Central memory CD4-positive, alpha-beta T cell (primary cell): Measurements from ENCODE around the gene PWP1.

Experiments
- DNase-seq: peaks from one replicate; pipeline ENCODE4 v3.0.0; 2022

Gene PWP1

DNA sequence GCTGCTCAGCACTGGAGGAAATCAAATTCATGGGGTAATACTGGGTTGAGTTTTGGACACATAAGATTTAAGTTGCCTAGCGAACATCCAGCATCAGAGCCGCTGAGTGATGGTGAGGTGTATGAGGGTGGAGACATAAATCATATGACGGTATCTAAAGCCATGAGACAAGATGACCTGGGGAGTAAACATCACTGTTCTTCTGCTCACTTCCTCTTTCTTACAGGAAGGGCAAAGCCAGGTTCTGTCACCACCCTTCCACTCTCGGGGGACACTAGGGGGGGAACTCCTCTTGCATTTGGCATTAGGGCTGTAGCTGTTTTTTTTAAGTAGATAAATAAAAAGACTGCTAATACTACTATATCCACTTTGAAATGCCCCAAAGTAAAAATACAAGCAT, 51.3 kb downstream of the PWP1 start:
- DNase-seq = no peak

DNA sequence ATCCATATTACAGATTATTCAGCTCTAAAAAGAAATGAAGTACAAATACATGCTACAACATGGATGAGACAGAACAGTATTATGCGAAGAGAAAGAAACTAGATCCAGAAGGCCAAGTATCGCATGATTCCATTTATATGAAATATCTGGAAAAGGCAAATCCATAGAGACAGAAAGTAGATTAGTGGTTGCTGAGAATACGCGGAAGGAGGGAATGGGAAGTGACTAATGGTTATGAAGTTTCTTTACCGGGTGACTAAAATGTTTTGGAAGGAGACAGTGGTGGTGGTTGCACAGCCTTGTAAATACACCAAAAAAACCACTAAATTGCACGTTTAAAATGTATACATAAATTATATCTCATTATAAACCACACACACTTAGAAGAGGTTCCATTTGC, 62.9 kb downstream of the PWP1 start:
- no peak for DNase-seq

DNA sequence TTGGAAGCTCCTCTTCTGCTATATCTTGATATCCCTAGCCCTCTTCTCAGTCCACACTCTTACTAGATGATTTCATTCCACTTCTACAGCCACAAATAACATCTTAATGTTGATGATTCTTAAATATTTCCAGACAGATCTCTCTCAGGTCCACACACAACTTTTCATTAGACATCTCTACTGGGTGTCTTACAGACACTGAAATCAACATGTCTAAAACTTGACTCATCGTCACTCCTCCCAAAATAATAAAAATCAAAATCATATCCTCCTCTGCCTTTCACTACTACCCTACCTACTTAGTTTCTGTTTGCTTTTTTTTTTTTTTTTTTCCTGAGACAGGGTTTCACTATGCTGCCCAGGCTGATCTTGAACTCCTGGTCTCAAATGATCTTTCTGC, 63.5 kb downstream of the PWP1 start:
- DNase-seq = no peak

DNA sequence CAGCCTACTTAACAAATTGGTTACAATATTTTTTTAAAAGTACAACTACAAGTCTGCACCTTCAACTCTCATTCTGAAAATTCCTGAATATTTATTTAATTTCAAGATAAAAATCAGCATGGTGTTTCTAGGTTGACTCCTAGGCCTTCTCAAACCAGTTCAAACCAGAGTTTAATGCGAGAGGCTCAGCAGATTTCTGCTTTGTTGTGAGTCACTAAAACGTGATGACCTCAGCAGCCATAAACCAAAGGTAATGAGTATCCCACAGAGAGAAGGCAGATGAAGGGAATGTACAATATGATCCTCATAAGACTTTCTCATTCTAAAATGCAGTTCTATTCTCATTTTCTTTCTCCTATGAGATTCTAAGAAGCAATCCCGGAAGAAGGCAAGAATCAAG, 73.8 kb downstream of the PWP1 start:
- DNase-seq = no peak

DNA sequence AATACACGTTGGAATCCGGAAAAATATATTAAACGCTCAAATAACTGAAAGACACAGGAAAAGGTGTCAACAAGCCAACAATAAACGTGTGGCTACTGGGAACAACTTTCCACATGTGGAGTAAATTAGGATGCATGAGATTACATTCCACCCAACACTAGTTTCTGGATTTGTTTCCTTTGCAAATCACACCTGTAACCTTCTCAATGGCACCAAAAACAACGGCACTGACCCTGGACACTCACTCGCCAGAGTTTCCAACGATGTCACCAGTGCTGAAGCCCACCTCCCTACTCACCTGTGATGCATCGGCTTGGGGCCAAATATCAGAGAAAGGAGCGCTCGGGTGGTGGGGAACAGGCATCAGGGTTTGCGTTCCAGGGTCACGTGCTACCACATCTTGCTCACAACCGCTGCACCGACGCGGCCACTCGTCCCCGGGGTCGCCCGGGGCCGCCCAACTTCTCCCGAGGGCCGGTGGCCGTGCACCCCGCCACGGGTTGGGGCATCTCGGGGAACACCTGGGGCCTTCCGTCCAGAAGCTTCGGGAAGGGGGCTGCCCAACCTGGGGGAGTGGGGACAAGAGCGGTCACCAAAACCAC, 74.7 kb downstream of the PWP1 start:
- peak; percentile 17 for DNase-seq

DNA sequence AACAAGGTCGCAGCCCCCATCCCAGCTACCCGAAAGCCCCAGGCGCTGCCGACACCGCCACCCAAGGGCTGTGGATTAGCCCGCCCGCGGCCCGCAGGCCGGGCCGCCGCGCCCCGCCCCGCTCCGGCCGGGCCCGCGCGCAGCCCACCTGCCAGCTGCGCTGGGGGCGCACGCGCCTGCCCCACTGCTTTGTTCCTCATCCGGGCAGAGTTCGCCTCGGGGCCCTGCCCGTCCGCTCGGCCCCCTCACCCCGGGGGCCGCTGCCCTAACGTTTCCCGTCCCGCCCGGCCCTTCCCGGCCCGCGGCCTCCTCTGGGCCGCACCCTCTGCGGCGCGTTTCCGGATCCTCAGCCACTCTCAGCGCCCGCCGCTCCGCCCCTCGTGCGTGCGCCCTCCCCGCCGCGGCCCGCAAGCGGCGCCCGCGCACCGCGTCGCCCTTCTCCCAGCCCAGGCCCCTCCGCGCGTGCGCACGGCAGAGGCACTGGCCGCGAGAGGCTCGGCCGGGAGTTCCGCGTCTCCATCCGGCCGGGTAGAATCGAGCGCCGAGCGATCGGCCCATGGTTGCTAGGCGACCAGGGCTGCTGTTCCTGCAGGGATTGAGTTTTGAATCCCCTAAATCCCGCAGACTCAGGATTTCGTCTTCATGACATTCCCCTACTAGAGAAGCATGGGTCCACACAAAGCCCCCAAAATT, 75.4 kb downstream of the PWP1 start, which contains the start of gene PRDM4:
TSS of gene PRDM4 (minus strand) at position 329 of the 693 bp plus-strand sequence. CDS start 622 bp downstream, outside the sequence.
- DNase-seq = peak; percentile 92

DNA sequence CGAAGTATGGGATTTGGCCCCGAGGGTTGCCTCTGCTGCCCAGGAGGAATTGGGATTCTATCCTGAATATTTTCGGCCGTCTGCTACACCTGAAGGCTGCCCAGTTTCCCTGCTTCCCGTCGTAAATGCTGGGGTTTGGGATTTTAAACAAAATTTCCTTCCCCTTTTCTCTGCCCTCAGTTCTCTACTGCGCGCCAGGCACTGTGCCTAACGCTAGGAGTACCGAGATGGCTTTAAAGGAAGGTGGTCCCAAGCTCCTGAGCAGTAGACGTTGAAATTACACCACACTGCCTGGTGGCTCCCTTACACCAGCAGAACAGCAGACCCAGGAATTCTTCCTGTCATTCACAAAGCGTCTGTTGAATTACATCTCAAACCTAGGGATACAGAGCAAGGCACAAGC, 75.9 kb downstream of the PWP1 start:
- DNase-seq = no peak
